Esophagus (tissue), 2 donors: Measurements from ENCODE around the gene MPP2. TPM values are rescaled to one million over a fixed set of nuclear protein-coding genes. Genes with fewer than 3 reads are reported as not detected.
"Not testable (repeated sequence)": the region's sequence is repeated elsewhere in the genome, so short reads cannot be mapped to it uniquely, and the experiment has no call there.

ENCODE experiments used
- H3K27ac ChIP-seq, 2 donors: one replicate each; pipeline ENCODE4 v1.5.1; 2013; ENCODE audit warnings: low read depth in 2 of 2, mild to moderate bottlenecking in 2 of 2, inconsistent platforms in 1 of 2, low read length in 1 of 2, moderate library complexity in 1 of 2
- H3K27me3 ChIP-seq, 2 donors: one replicate each; pipeline ENCODE4 v1.6.1; 2013; ENCODE audit warnings: low read length in 2 of 2, control low read depth in 1 of 2, mild to moderate bottlenecking in 1 of 2; ENCODE audit not compliant: insufficient read depth in 2 of 2, control insufficient read depth in 1 of 2
- H3K36me3 ChIP-seq, 2 donors: one replicate each; pipeline ENCODE4 v1.6.1; 2013; ENCODE audit warnings: low read length in 1 of 2; ENCODE audit not compliant: control insufficient read depth in 2 of 2, insufficient read depth in 2 of 2
- H3K4me1 ChIP-seq, 2 donors: one replicate each; pipeline ENCODE4 v1.6.1; 2013; ENCODE audit warnings: low read length in 1 of 2; ENCODE audit not compliant: control insufficient read depth in 2 of 2, insufficient read depth in 2 of 2
- H3K4me3 ChIP-seq, 2 donors: one replicate each; pipeline ENCODE4 v1.5.1; 2013; ENCODE audit warnings: low read length in 2 of 2, mild to moderate bottlenecking in 2 of 2, low read depth in 1 of 2, moderate library complexity in 1 of 2
- H3K9me3 ChIP-seq, 2 donors: one replicate each; pipeline ENCODE4 v1.6.1; 2013; ENCODE audit warnings: mild to moderate bottlenecking in 2 of 2, low read depth in 1 of 2, low read length in 1 of 2, moderate library complexity in 1 of 2; ENCODE audit not compliant: control insufficient read depth in 2 of 2, insufficient read depth in 1 of 2
- WGBS, 2 donors: extraction: QIAGEN DNeasy Blood & Tissue Kit; methylation state at CpG; one replicate each; pipeline ENCODE4 v1.1.7; 2013; 5-methylcytosine and 5-hydroxymethylcytosine counted together
- polyA plus RNA-seq, 2 donors: library from polyadenylated mRNA; stranded (reverse); fragments of 200-250 nt; gene quantifications; one replicate each; pipeline ENCODE4 v1.2.3, GENCODE V29; 2013
- donor health status: healthy with polysubstance abuse.
- donor health status: Bipolar disorder and iron deficiency.

MPP2 gene
- polyA plus RNA-seq, 2 donors, result 0.39 to 0.72 TPM

- Histone ChIP-seq H3K4me1 (no peaks in the 10 kb centered on the region), H3K36me3 (no peaks in the 10 kb centered on the region), H3K4me3 (no peak overlapping the region), H3K27me3 (no peaks in the 10 kb centered on the region), H3K27ac (no peak overlapping the region), H3K9me3 (no peaks in the 10 kb centered on the region)
- WGBS, 2 donors, result 45 to 53% methylated on average over 14 of the region's 14 CpGs
These were observed 35.2 kb downstream of the MPP2 start for GRCh38 chr17:43871946-43872690.

DNA sequence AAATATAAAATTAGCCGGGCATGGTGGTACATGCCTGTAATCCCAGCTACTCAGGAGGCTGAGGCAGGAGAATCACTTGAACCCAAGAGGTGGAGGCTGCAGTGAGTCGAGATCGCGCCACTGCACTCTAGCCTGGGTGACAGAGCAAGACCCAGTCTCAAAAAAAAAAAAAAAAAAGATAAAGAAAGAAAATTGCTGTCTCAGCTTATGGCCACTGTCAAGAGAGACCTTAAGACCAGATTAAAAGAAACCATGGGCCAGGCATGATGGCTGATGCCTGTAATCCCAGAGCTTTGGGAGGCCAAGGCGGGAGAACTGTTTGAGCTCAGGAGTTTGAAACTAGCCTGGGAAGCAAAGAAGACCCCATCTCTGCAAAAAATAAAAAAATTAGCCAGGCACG is 38.3 kb downstream of the MPP2 start:
- H3K36me3 ChIP-seq, H3K4me1 ChIP-seq, H3K27me3 ChIP-seq, H3K27ac ChIP-seq, H3K9me3 ChIP-seq, H3K4me3 ChIP-seq: not testable (repeated sequence)
- WGBS, 2 donors, result 70 to 85% methylated on average over 6 of the region's 6 CpGs

DNA sequence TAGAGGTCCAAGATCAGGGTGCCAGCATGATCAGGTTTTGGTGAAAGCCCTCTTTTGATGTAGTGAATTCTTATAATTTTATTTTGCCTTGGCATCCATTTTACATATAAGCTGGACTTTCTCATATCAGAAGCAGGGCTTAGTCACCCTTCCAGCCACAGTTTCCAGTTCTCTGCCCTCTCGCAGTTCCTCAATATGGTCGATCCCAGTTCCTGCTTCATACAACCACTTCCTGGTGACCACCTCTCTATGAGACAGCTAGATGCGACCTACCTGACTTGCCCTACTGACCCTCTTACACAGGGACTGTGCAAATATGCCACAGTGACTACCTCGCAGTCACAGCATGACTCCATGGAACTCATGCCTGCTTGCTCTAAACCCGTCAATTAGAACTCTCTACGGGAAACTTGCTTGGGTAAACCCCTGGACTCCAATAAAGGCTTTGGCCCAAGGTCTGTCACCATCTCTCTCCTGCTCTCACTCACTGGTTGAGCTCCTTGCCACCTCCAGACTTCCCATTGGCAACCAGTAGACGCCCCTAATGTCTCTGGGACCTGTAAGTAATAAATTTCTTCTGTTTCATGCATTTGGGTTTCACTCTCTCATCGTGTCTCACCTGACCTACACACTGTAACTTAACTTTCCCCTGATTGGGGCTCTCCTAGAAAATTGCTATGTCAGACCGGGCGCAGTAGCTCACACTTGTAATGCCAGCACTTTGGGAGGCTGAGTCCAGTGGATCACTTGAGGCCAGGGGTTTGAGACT is 38.9 kb downstream of the MPP2 start:
- H3K4me1 ChIP-seq, result no peaks in the 10 kb centered on the region
- H3K27me3 ChIP-seq, result no peaks in the 10 kb centered on the region
- H3K4me3 ChIP-seq, result no peak overlapping the region
- WGBS, 2 donors, result 85 to 88% methylated on average over 10 of the region's 10 CpGs
- H3K9me3 ChIP-seq, result no peaks in the 10 kb centered on the region
- H3K36me3 ChIP-seq, result no peaks in the 10 kb centered on the region
- no peak overlapping the region for H3K27ac ChIP-seq

DNA sequence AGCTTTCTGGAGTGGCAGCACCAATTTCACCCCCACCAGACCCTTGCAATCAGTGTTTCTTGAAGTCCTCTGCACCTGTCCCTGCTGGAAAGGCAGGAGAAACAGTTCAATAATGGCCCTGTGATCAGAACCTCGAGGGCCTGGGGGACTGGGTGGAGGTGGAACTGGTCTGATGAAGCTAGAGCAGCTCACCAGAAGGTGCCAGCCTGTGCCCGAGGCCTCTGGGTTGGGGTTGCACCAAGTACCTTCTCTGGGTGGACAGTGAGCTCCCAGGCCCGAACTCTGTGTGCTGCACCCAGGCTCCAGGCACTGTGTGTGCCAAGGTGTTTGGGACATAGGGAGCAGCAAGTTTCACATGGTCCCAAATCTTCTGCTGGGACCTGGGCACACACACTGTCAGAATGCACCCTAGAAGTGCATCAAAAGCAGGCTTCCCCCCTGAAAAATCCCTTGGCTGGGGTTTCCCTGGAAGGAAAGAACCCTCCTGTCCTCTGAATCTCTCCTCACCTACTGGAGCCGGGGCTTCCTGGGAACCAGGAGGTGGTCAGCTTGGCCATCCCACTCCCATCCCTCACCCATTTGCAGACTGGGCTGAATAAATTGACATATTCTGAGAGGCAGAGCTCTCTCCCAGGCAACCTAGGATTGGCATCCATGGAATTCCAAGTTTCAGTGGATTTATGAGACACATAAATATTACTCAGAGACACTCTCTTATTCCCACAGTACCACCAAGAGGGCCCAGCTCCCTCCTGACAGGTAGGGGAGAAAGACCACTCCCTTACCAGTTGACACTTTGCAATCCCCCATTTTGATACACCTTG is 43.0 kb downstream of the MPP2 start:
- H3K4me3 ChIP-seq, result no peak overlapping the region
- no peak overlapping the region for H3K27ac ChIP-seq
- H3K4me1 ChIP-seq, result peaks cover 2 to 3% of the 10 kb centered on the region in 2 donors

DNA sequence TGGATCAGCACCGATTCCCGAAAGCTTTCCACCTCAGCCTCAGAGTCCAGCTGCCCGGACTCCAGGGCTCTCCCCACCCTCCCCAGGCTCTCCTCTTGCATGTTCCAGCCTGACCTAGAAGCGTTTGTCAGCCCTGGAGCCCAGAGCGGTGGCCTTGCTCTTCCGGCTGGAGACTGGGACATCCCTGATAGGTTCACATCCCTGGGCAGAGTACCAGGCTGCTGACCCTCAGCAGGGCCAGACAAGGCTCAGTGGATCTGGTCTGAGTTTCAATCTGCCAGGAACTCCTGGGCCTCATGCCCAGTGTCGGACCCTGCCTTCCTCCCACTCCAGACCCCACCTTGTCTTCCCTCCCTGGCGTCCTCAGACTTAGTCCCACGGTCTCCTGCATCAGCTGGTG is 45.4 kb downstream of the MPP2 start:
- H3K9me3 ChIP-seq, result peaks cover 0 to 2% of the 10 kb centered on the region in 2 donors
- H3K27ac ChIP-seq, result no peak overlapping the region
- no peaks in the 10 kb centered on the region for H3K36me3 ChIP-seq
- 78 to 84% methylated on average over 9 of the region's 9 CpGs for WGBS, 2 donors
- H3K4me1 ChIP-seq, result peaks cover 2 to 3% of the 10 kb centered on the region in 2 donors
- H3K4me3 ChIP-seq, result no peak overlapping the region
- no peaks in the 10 kb centered on the region for H3K27me3 ChIP-seq

More for the DNA sequence above, 43.0 kb downstream of the MPP2 start:
- Histone ChIP-seq H3K36me3 (no peaks in the 10 kb centered on the region), H3K27me3 (no peaks in the 10 kb centered on the region), H3K9me3 (no peaks in the 10 kb centered on the region)
- 70 to 72% methylated on average over 4 of the region's 4 CpGs for WGBS, 2 donors

- peaks cover 2 to 3% of the 10 kb centered on the region in 2 donors for H3K4me1 ChIP-seq
- WGBS, 2 donors, result 47 to 56% methylated on average over 9 of the region's 9 CpGs
- H3K27ac ChIP-seq, result no peak overlapping the region
- no peaks in the 10 kb centered on the region for H3K36me3 ChIP-seq
- no peak overlapping the region for H3K4me3 ChIP-seq
- no peaks in the 10 kb centered on the region for H3K27me3 ChIP-seq
- peaks cover 0 to 3% of the 10 kb centered on the region in 2 donors for H3K9me3 ChIP-seq
These were observed 46.3 kb downstream of the MPP2 start for GRCh38 chr17:43860927-43861622.

- 87 to 89% methylated on average over 12 of the region's 12 CpGs for WGBS, 2 donors
- Histone ChIP-seq H3K36me3 (no peaks in the 10 kb centered on the region), H3K27ac (no peak overlapping the region), H3K27me3 (no peaks in the 10 kb centered on the region), H3K4me1 (peaks cover 2 to 3% of the 10 kb centered on the region in 2 donors), H3K4me3 (no peak overlapping the region), H3K9me3 (peaks cover 0 to 3% of the 10 kb centered on the region in 2 donors)
These were observed 47.1 kb downstream of the MPP2 start for GRCh38 chr17:43860077-43860725.

GRCh38 chr17:43857957-43858600 is 49.3 kb downstream of the MPP2 start:
- Histone ChIP-seq H3K4me1 (peaks cover 2 to 3% of the 10 kb centered on the region in 2 donors), H3K27me3 (no peaks in the 10 kb centered on the region), H3K4me3 (no peak overlapping the region), H3K27ac (no peak overlapping the region), H3K36me3 (no peaks in the 10 kb centered on the region), H3K9me3 (peaks cover 0 to 3% of the 10 kb centered on the region in 2 donors)
- 61% methylated on average over 12 of the region's 12 CpGs for WGBS, 2 donors
